Uterine smooth muscle cell (primary cell): ENCODE data around the gene LORICRIN. TPM values are rescaled to one million over a fixed set of nuclear protein-coding genes. Genes with fewer than 3 reads are reported as not detected.

Source experiments
- total RNA-seq: library from RNA; depleted of rRNA; stranded (reverse); fragments of >200 nt; gene quantifications from 2 replicates; pipeline ENCODE4 v1.2.3, GENCODE V29; 2014

Gene LORICRIN
- not detected in 2 replicates for total RNA-seq

GRCh38 chr1:153259387-153259786 lies at the start of gene LORICRIN:
LORICRIN (plus strand) TSS chr1:153259687; CDS start chr1:153260950, 1,263 bp downstream.

GRCh38 chr1:153217212-153217611 lies 42.3 kb upstream of the LORICRIN start, which contains the start of gene PRR9:
PRR9 (plus strand) TSS chr1:153217584; CDS start chr1:153218145, 561 bp downstream.

Other genes starting within 250 kb of the LORICRIN start
- not detected in 2 replicates for gene SPRR1B, start 228.5 kb upstream of the LORICRIN start, total RNA-seq
- gene SPRR2D, start 218.6 kb upstream of the LORICRIN start, total RNA-seq = not detected in 2 replicates
- not detected in 2 replicates for gene SPRR2A, start 202.2 kb upstream of the LORICRIN start, total RNA-seq
- not detected in 2 replicates for gene SPRR2B, start 188.1 kb upstream of the LORICRIN start, total RNA-seq
- not detected in 2 replicates for gene SPRR2E, start 165.2 kb upstream of the LORICRIN start, total RNA-seq
- not detected in 2 replicates for gene SPRR2F, start 146.2 kb upstream of the LORICRIN start, total RNA-seq
- not detected in 2 replicates for gene SPRR2G, start 108.8 kb upstream of the LORICRIN start, total RNA-seq
- not detected in 2 replicates for gene LELP1, start 56.3 kb upstream of the LORICRIN start, total RNA-seq
- 0.12 and 1.2 TPM in 2 replicates for gene PRR9, start 42.1 kb upstream of the LORICRIN start, total RNA-seq
- gene PGLYRP3, start 53.3 kb downstream of the LORICRIN start, total RNA-seq = not detected in 2 replicates
- not detected in 2 replicates for gene PGLYRP4, start 89.2 kb downstream of the LORICRIN start, total RNA-seq
- gene S100A9, start 98.2 kb downstream of the LORICRIN start, total RNA-seq = not detected in 2 replicates
- not detected in 2 replicates for gene S100A12, start 115.9 kb downstream of the LORICRIN start, total RNA-seq
- gene S100A8, start 131.4 kb downstream of the LORICRIN start, total RNA-seq = not detected in 2 replicates
- not detected in 2 replicates for gene S100A7A, start 156.8 kb downstream of the LORICRIN start, total RNA-seq
- not detected in 2 replicates for gene S100A7, start 201.0 kb downstream of the LORICRIN start, total RNA-seq